Lower leg skin (tissue), 3 donors: ENCODE data around the gene IGF2.

ENCODE experiments used
- CTCF ChIP-seq, 3 donors: fragments of 450-650 bp; IDR thresholded peaks; one replicate each; pipeline ENCODE4 v1.5.1; 2016; ENCODE audit warnings: antibody characterized with exemption in 3 of 3, mild to moderate bottlenecking in 3 of 3, moderate library complexity in 2 of 3
- POLR2A ChIP-seq, 2 donors: fragments of 450-650 bp; IDR thresholded peaks; one replicate each; pipeline ENCODE4 v1.6.1; 2016 to 2017; ENCODE audit warnings: antibody characterized with exemption in 2 of 2, mild to moderate bottlenecking in 1 of 2, moderate library complexity in 1 of 2

GRCh38 chr11:2188745-2189144 lies 49.6 kb upstream of the IGF2 start:
- no peak for TF ChIP-seq CTCF (IDR thresholded peaks at IDR 0.05)
- no peak for TF ChIP-seq POLR2A (IDR thresholded peaks at IDR 0.05)
